Fibroblast of peridontal ligament (primary cell): Measurements from ENCODE around the gene DENND1C.

Experiments used
- DNase-seq: peaks from one replicate; pipeline ENCODE4 v3.0.0-alpha.2; 2010; ENCODE audit errors: extremely low read depth

Gene DENND1C

DNA sequence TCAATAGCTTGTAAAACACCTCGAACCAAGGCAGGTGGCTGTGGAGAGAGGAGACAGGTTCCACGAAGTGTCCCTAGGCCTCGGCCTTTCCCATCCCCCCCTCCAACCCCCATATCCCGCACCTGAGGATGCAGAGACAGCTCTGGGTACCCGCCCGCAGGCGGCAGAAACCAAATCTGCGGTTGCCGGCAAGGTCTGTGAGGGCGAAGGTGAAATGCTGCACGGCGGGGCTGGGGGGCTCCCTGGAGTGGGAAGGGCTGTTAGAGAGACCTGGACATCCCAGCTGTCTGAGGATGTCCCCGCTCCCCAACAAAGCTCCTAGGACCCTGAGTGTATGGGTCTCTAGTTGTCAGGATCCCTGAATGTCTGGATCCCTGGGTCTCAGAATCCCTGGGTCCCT is 2.8 kb downstream of the DENND1C start:
- DNase-seq, result no peak

DNA sequence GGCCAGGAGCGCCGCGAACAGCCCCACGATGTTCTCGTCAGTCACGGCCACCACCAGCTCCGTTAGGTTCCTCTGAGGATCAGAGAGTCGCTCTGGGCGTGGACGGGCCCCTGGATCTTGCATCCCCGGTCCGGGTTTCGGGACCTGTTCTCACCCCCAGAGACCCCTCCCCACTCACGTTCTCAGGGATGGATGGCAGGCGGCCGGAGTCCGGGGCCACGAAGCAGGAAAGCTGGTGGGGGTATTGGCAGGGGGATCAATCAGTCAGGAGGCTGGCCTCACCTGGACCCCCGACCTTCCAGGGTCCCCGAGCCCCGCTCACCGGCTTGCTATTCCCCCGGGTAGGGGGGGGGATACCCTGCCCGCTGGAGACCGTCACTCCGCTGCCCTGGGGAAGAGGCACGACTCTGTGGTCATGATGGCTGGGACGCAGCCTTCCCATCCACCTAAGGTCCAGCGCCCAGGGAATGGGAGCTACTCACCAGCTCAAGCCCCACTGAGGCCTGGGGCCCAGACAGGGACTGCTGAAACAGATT is 4.6 kb downstream of the DENND1C start:
- DNase-seq, result no peak

DNA sequence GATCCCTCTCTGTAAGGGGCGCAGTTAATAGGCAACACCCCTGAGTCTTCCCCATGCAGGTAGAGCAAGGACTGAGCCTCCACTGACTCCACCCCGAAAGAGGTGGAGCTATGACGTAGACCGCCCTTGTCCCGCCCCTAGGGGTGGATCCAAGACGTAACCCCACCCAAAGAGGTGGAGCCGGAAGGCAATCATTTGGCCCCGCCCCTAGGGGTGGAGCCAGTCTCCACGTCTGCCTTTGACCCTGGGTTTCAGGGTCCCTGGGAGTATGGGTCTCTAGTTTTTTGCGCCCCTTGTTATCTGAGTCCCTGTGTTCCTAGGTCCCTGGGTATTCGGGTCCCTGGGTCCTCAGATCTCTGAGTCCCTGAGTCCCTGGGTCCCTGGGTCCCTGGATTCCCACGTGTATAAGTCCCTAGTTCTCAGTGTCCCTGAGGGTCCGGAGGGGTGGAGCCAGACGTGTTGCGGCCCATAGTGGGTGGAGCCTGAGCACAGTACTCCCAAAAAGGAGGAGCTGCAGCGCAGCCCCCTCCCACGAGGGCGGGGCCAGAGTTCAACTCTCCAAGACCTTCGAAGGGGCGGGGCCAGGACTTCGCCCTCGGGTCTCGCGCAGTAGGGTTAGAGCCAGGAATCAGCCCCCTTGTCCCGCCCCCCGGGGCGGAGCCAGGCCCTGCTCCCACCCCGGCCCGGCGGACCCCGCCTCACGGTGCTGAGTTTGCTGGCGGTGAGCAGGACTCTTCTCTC is 5.3 kb downstream of the DENND1C start:
- no peak for DNase-seq

DNA sequence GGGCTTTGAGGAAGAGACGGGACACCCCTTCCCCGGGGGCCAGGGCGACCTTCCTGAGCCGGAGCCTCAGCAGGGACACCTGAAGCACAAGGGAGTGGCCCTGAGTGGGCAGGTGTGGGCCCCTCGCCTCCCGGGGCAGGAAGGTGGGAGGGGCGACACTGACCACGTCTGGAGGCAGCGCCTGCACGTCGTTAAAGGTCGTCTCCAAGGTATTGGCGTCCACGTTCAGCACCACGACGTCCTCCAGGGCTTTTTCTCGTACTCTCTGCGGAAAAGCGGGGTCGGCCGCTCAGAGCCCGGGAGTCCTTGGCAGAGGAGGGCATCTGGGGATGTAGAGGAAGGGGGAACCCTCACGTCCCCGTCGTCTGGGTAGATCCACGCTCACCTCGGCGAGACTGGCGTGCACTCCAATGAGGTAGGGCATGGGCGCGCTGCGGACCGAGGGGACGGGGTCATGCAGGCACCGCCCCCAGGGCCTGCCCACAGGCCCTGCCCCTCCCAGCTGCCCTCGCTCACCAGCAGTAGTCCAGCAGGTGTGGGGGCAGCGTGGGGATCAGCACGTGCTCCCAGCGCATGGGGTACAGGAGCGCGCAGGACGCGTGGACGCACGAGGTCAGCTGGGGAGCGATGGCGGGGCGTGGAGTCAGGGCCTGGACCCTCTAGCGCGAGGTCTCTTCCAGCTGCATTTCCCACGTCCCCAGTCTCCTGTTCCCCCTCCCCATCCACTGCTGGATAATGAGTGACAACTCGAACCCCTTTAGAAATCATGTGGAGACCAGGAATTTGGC is 6.1 kb downstream of the DENND1C start:
- DNase-seq, result no peak

DNA sequence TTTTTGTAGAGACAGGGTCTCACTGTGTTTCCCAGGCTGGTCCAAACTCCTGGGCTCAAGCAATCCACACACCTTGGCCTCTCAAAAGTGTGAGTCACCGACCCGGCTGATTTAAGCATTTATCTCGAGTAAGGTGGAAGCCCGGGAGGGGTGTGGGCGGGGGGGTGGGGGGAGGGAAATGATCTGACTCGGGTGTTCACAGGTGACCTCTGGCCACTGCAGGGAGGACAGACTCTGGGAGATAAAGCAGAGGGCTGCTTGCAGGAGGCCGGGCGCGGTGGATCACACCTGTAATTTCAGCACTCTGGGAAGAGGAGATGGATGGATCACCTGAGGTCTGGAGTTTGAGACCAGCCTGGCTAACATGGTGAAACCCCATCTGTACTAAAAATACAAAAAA is 7.9 kb downstream of the DENND1C start:
- DNase-seq, result no peak

DNA sequence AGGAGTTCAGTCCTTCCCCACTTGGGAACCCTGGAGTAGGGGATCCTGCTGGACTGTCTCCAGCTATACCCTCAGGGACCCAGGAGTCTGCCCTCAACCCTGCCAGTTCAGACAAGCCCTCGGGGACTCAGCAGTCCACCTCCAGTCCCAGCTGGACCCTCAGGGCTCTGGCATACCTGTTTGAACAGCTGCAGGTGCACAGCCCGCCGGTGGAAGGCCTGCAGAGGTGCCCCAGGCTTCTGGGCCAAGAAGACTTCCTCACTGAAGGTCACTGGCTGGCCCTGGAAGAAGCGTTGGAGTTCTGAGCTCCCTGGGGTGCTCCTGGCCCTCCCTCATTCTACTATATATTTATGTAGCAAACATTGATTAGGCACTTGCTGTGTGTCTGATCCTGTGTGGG is 8.9 kb downstream of the DENND1C start:
- no peak for DNase-seq

DNA sequence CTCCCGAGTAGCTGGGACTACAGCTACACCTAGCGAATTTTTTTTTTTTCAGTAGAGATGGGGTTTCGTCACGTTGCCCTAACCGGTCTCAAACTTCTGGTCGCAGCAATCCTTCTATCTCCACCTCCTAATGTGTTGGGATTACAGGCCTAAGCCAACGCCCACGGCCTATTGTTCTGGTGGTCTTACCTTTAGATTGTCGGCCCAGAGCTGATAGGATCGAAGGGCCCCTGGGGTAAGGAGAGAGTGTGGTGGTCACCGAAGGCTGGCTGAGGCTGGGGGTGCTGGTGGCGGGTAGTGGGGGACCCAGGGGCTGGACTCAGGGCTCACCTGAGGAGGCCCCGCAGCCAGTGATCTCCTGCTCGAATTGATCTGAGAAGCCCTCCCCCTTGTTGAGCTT is 10.5 kb downstream of the DENND1C start:
- DNase-seq, result no peak

DNA sequence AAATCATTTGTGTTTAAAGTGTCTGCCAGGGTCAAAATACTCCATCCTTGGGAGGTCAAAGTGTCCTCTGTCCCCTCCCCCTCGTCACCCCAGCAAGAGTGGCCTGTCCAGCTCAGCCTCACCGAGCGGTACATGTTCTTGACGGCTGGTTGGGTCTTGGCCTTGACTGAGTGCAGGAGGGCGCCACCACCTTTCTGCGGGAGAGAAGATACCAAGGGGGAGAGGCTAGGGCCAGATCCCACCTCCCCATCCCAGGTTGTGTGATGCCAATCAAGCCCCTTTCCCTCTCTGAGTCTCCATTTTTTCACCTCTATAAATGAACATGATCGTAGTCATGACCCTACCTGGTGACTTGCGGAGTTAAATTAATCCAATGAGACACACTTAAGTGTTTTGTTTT is 11.4 kb downstream of the DENND1C start:
- no peak for DNase-seq

DNA sequence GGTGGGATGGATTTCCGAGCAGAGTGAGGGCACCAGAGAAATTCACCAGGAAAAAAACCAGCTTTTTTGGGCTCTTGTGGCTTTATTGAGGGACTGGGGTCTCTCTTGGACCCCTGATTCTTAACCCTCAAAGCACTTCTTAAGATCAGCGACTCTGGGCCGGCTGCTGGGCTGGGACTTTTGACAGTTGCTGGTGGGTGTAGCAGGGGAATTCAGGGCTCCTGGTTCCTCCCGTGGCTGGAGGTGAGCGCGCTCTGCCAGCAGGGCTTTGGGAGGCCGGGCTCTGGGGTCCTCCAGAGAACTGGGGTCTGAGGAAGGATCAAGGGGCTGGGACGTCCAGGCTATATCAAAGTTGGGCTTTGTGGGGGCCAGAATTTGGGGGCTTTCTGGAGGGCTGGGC is 14.2 kb downstream of the DENND1C start:
- DNase-seq, result no peak

DNA sequence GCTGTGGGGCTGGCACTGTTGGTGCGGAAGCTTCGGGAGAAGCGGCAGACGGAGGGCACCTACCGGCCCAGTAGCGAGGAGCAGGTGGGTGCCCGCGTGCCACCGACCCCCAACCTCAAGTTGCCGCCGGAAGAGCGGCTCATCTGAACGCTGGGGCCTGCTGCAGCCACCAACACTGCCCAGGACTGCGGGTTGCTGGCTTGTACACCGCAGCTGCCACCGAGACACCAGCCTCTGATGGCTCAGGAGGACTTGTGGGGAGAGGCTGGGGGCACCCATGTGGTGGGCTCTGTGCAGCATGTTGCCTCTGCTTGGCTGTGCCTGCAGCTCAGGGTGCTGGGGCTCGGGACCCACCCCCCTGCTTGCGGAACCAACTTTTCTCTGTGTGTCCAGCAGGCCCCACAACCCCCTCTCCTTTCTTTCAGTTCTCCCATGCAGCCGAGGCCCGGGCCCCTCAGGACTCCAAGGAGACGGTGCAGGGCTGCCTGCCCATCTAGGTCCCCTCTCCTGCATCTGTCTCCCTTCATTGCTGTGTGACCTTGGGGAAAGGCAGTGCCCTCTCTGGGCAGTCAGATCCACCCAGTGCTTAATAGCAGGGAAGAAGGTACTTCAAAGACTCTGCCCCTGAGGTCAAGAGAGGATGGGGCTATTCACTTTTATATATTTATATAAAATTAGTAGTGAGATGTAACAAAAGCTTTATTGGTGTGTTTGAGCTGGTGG is 14.9 kb downstream of the DENND1C start:
- no peak for DNase-seq

DNA sequence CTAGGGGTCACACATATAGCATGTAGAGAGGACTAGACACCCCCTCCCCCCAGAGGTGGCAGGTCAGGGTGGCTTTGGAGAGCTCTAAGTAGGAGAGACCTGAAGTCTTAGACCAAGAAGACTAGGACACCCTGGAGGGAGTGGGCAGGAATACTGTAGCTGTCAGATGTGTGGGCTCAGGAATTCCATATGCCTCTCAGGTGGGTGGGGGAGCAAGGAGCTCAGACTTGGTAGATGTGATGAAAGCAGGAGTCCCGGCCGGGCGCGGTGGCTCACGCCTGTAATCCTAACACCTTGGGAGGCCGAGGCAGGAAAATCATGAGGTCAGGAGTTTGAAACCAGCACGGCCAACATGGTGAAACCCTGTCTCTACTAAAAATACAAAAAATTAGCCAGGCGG is 15.9 kb downstream of the DENND1C start:
- no peak for DNase-seq

DNA sequence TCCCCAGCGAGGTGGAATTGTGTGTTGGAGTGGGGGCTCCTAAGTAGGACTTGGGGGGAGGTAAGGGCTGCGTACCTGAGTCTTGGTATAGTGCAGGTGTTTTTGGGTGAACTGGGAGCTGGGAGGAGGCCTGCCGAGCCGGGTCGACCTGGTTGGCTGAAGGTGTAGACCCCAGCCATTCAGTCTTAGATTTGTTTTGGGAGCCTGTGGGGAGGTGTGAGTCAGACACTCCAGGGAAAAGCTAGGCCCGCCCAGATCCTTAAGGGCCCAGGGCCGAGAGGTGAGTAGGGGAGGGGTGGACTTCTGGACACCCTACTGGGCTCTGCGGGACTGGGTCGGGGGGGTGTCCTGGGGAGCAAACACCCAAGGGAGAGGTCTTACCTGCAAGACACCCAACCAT is 16.6 kb downstream of the DENND1C start:
- DNase-seq, result no peak

DNA sequence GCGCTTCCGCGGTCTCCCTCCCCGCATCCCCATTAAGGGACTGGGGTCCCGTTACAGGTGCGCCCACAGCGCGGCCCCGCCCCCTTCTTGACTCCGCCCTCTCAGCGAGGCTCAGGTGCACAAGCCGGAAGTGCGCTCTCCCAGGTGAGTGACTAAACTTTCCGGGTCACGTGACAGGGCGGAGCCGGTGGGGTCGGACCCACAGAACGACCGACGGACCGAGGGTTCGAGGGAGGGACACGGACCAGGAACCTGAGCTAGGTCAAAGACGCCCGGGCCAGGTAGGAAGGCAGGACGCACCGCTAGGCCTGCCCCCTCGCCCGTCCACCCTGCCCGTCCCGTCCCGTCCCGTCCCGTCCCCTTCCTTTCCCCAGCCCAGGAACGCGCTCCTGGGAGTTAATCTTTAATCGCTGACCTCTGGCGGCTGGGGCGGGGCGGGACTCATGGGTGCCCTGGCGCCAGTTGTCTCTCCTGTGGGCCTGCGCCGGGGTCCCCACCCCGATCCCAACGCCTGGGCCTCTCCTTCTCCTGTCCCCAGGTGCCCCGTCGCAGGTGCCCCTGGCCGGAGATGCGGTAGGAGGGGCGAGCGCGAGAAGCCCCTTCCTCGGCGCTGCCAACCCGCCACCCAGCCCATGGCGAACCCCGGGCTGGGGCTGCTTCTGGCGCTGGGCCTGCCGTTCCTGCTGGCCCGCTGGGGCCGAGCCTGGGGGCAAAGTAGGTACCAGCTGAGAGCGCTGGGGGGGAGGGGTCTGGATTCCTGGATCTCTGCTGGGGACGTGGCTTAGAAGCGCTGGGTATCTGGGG is 17.3 kb downstream of the DENND1C start, which contains the start of gene CRB3:
Gene CRB3, plus strand, starts transcription at position 202 of the 804 bp plus-strand sequence. Its CDS starts 431 bp downstream, at position 633.
- DNase-seq, result no peak

DNA sequence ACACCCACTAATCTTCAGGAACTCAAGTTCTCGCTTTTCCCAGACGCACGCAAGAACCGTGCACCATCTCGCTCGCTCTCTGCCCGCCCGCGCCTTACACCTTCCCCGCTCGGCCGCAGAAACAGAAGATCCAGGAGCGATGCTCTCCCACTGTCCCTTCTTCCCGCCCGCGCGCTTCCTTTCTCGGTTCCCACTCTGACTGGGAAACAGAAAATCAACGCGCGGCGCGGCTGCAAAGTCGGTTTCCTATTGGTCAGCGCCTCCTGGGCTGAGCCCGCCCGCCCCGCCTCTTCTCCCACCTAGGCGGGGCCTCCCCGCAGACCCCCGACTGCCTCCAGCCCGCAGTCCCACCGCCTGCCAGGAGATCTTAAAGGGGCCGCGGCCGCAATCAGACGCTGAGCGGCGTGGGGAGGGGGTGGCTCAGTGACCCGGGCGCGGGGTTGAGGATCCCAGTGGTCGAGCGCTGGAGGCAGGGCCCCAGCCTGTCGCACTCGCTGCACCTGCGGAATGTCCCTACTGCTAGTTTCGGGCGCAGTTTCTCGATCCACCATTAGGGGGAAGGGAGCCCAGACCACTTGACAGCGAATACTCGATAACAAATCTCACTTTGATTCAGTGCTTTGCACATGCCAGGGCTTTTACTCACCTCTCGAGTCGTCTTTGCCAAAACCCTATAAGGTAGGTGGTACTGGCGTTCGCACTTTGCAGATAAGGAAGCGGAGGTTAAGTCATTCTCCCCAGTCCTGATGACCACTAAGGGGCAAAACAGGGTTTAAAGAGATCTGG is 21.3 kb downstream of the DENND1C start:
- DNase-seq, result peak; percentile 95

DNA sequence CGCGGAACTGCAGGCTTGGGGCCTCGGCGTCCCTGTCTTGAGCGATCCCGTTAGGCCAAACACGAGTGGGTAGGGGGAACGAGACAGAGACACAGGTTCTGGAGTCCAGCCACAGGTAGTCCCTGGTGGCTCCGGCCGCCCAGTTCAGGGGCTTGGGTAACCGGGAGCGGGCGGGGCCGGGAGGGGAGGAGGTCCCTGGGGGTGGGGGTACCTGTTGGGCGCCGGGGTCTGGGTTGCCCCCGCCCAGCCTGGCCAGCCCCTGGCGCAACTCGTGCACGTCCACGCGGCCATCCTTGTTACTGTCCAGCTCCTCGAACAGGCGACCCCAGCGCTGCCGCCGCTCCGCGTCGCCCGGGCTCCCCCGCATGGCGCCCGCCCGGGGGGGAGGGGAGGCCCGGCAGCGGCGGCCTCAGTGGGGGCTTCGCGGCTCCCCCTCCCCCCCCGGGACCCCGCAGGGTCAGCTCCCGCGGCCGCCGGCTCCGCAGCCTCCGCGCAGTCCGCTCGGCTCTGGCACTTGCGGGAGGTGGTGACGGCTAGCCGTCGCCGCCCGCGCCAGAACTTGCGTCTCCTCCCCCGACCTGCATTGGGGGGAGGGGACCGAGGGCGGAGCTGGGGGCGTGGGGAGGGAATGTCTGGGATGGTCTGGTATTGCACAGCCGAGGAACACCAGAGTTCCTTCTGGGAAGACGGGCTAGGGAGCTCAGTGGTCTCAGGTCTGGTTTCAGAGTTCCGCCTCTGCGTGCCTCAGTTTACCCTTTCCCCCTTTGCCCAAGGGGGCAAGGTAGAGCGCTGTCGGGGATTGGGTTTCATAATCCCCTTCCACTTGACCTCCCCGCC is 22.1 kb downstream of the DENND1C start, which contains the start of gene SLC25A23:
Gene SLC25A23, minus strand, starts transcription at position 531 of the 837 bp plus-strand sequence. Its CDS starts 164 bp downstream, at position 367.
- DNase-seq, result peak; percentile 47

DNA sequence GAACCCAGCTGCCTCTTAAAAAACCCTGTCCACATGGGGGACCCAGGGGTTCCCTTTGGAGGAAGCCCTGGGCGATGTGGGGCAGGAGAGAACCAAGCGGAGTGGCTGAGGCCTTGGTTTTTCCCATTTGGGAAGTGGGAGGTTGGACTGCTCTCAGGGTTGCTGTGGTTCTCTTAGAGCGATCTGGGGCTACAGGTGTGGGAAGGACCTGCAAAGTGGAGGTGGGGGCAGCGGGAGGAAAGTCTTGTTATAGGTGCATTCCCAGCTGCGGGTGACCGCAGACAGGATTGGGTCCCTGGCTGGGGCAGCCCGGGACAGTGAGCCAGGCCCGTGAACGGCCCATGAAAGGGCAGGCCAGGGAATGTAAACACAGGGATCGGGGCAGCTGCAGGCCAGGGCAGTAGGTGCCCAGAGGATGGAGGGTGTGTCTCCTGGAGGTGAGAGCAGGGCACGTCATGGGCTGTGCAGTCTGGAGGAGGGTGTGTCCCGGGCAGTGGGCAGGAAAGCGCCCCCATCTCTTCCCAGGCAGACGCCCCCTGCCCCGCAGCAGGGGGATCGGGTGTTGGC is 22.8 kb downstream of the DENND1C start:
- no peak for DNase-seq

DNA sequence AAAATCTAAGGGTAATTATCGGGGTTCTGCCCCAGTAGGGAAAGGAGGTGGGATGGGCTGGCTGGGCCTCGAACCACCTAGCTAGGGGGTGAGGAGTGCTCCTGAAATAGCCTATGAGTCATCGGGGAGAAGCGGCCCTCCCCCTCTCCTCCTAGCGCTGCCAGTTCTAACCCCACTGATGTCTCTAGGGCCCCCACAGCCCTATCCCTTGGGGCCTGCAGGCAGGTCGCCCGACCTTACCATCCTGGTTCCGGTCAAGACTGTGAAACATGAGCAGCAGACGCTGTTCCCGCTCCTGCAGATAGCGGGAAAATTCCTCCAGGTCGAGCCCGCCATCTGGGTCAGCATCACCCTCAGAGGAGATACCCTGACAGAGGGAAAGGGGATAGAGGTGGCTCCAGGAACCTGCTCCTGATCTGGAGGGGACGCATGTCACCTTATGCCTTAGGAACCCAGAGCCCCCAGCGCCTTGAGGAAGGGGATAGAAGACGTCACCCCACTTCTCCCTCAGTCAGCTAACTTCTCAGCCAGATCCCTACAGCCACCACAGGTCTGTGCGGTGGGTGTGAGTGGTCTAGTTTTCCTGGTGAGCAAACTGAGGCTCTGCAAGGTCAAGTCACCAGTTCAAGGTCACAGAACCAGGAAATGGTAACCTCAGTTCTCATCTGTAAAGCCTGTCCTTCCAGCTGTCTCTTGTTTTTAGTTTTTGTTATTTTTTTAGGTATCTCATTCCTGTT is 23.5 kb downstream of the DENND1C start:
- DNase-seq, result no peak

DNA sequence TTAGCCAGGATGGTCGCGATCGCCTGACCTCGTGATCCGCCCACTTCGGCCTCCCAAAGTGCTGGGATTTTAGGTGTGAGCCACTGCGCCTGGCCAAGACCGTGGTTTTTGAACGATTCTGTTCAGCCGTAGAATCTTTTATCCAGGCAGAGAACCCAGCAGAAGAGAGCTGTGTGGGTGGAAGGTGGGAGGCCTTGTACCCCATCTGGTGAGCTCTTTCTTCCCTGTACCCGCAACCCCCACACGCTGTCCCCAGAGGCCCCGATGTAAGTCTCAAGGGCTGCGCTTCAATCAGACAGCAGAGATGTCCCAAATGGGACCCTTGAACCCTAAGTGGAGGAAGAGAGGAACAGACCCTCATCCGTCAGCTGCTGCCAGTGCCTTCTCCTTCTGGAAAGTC is 25.7 kb downstream of the DENND1C start:
- DNase-seq, result no peak
